Kidney epithelial cell (primary cell): Measurements from ENCODE around the gene IFNA2. TPM values are rescaled to one million over a fixed set of nuclear protein-coding genes. Genes with fewer than 3 reads are reported as not detected.

Source experiments
- DNase-seq: peaks from one replicate; pipeline ENCODE4 v3.0.0-alpha.2; 2010; ENCODE audit warnings: low read depth
- H3K27me3 ChIP-seq: 2 replicates; pipeline ENCODE4 v1.6.0; 2011; ENCODE audit warnings: low read length; ENCODE audit not compliant: control insufficient read depth, insufficient read depth
- H3K36me3 ChIP-seq: 2 replicates; pipeline ENCODE4 v1.5.1; 2011; ENCODE audit warnings: low read length; ENCODE audit not compliant: control insufficient read depth, insufficient read depth
- H3K4me3 ChIP-seq: 2 replicates; pipeline ENCODE4 v1.5.1; 2011; ENCODE audit warnings: low read depth, mild to moderate bottlenecking, control low read depth, low read length
- total RNA-seq: library from RNA; depleted of rRNA; stranded (reverse); fragments of >200 nt; gene quantifications from 2 replicates; pipeline ENCODE4 v1.2.3, GENCODE V29; 2015
- TF ChIP-seq, protein P1 (sequence below): IDR thresholded peaks from 2 replicates; pipeline ENCODE4 v1.5.1; 2011; ENCODE audit warnings: mild to moderate bottlenecking, moderate library complexity, low read length, control low read depth, inconsistent platforms; ENCODE audit not compliant: insufficient read depth, poor library complexity, severe bottlenecking

Gene IFNA2
- total RNA-seq, 1 donor from 2014 or later: not detected

DNA sequence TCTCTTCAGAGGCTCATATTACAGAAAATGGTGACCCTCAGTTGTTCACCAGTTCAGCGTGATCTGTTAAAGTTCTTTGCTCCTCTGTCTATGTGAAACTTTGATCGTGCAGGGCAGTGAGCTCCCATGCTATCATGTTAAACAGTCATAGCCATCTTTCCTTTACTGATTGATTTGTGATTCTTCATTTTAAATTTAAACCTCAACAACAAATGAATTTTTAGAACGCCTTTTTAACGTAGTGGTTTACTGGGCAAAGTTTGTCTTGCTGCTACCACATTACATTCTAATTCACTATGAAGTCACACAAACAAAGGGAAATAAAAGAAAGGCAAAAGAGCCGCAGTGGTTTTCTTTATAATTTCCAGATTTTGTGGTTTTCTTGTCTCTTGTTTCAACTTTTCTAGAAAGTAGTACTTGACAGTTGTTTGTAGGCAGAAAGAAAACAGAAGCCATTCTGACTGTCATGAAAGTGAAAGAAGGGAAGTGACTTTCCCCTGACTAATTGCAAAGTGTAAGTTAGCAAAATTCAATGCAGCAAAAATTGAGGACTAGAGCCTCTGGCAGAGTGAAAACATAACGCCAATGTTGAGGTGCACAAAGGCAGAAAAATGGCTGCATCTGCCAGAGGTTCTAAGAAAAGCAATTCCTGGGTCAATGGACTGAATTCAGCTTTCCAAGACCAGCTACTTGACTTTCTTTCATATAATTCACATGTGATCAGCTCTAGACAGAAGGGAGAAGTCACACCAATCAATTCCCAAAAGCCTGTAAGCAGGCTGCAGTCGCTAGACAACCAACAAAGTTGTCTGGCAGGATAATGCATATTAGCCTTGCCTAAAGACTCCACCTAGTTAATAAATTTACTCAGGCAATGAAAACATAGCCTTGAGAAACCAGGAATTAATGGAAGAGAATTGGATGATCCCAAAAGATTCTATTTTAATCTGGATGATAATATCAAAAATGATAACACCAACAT is 27.4 kb downstream of the IFNA2 start:
- no peak overlapping the region for H3K4me3 ChIP-seq
- TF ChIP-seq, protein P1, sequence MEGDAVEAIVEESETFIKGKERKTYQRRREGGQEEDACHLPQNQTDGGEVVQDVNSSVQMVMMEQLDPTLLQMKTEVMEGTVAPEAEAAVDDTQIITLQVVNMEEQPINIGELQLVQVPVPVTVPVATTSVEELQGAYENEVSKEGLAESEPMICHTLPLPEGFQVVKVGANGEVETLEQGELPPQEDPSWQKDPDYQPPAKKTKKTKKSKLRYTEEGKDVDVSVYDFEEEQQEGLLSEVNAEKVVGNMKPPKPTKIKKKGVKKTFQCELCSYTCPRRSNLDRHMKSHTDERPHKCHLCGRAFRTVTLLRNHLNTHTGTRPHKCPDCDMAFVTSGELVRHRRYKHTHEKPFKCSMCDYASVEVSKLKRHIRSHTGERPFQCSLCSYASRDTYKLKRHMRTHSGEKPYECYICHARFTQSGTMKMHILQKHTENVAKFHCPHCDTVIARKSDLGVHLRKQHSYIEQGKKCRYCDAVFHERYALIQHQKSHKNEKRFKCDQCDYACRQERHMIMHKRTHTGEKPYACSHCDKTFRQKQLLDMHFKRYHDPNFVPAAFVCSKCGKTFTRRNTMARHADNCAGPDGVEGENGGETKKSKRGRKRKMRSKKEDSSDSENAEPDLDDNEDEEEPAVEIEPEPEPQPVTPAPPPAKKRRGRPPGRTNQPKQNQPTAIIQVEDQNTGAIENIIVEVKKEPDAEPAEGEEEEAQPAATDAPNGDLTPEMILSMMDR: no peak
- H3K27me3 ChIP-seq: no peaks in the 10 kb centered on the region
- no peaks in the 10 kb centered on the region for H3K36me3 ChIP-seq
- no peak for DNase-seq

GRCh38 chr9:21350787-21351186 is 34.4 kb downstream of the IFNA2 start, which contains the start of gene IFNA6:
Gene IFNA6 (minus strand): TSS chr9:21350887. CDS start chr9:21350887, 0 bp downstream.
- Histone ChIP-seq H3K27me3 (no peaks in the 10 kb centered on the region), H3K4me3 (no peak within 1 kb of the TSS), H3K36me3 (no peaks in the 10 kb centered on the region)
- DNase-seq: no peak
- TF ChIP-seq, protein P1: no peak

DNA sequence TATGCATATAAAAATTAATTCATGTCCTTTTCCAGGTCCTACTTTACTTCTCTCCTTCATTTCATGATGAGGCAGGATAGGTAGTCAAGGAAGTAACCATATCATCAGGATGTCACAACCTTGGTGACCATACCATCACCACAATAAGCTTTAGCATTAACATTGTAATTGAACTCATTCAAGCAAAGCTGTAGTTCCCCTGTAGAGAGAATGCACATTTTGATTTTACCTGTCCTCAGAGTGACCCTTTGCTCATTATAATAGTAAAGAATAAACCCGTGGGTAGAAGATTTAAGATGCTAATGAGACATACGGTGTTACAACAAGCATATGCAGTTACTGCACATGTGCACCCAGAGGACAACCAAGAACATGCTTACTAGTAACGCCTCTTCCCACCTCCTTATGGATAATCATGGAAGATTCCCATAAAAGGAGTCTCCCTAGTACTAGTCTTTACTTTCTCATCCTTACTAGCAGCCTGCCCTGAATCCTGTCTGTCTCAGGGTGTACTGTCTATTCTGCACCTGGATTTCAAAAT is 36.7 kb downstream of the IFNA2 start:
- Histone ChIP-seq H3K36me3 (no peaks in the 10 kb centered on the region), H3K4me3 (no peak overlapping the region), H3K27me3 (no peaks in the 10 kb centered on the region)
- no peak for DNase-seq
- TF ChIP-seq, protein P1: no peak

DNA sequence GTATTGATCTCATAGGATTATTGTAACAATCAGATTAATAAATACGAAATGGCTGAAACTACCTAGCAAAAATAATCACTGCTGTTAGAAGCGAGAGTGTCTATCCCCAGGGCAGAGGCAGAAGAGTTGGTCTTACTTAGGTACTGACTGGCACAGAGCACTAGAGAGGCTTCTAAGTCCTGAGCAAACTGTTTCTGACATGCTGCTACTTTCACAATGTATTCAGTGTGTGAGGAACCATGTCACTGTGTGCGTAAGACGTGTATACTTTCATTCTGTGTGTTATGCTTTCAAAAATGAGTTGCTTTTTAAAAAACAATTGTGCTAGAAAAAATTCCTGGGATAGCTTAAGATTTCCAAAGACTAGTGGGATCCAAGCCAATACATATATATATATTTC is 44.5 kb downstream of the IFNA2 start:
- no peaks in the 10 kb centered on the region for H3K27me3 ChIP-seq
- no peak overlapping the region for H3K4me3 ChIP-seq
- DNase-seq: no peak
- TF ChIP-seq, protein P1: no peak
- H3K36me3 ChIP-seq: no peaks in the 10 kb centered on the region

DNA sequence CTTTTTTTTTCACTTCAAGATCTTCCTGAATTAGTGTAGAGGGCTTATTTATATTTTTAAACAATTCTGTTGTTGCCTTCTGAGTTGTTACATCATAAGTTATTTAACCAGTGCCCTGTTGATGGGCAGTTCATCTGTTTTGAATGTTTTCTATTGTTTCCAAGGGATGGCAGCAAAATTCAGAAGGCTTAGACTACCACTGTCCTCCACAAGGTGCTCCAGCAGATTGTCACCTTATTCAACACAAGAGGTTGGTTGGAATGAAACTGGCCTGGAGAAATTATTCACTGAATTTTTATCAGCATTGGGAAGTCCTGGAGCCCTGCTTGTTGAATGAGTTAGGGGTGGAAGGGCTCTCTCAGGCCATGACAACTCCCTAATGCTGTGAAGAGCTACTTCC is 48.7 kb downstream of the IFNA2 start:
- no peak for DNase-seq
- Histone ChIP-seq H3K27me3 (no peaks in the 10 kb centered on the region), H3K36me3 (no peaks in the 10 kb centered on the region), H3K4me3 (no peak overlapping the region)
- TF ChIP-seq, protein P1: no peak
